HG03139 (cell line): ENCODE measurements around the gene R3HCC1L.

ENCODE experiments used
- ATAC-seq: cut with Tn5 transposase; IDR thresholded peaks from one replicate; pipeline ENCODE4 v1.9.1; 2021; ENCODE audit not compliant: unreplicated experiment

Gene R3HCC1L

GRCh38 chr10:98257198-98257597 lies 122.7 kb downstream of the R3HCC1L start:
- ATAC-seq = no peak

GRCh38 chr10:98257961-98258360 lies 123.5 kb downstream of the R3HCC1L start:
- no peak for ATAC-seq

GRCh38 chr10:98258683-98259454 lies 124.4 kb downstream of the R3HCC1L start:
- ATAC-seq = no peak

GRCh38 chr10:98259606-98260315 lies 125.3 kb downstream of the R3HCC1L start:
- no peak for ATAC-seq

GRCh38 chr10:98260350-98260749 lies 125.9 kb downstream of the R3HCC1L start:
- ATAC-seq = no peak

- no peak for ATAC-seq
Observed at GRCh38 chr10:98260752-98261151, 126.3 kb downstream of the R3HCC1L start.

GRCh38 chr10:98261436-98262277 lies 127.2 kb downstream of the R3HCC1L start:
- no peak for ATAC-seq

- ATAC-seq = no peak
Observed at GRCh38 chr10:98262571-98262970, 128.1 kb downstream of the R3HCC1L start.

GRCh38 chr10:98263088-98263487 lies 128.6 kb downstream of the R3HCC1L start:
- ATAC-seq = no peak

GRCh38 chr10:98264378-98265065 lies 130.1 kb downstream of the R3HCC1L start:
- no peak for ATAC-seq

GRCh38 chr10:98265403-98266378 lies 131.2 kb downstream of the R3HCC1L start:
- ATAC-seq = no peak

GRCh38 chr10:98266647-98267046 lies 132.2 kb downstream of the R3HCC1L start:
- no peak for ATAC-seq

- no peak for ATAC-seq
Observed at GRCh38 chr10:98267069-98267893, 132.8 kb downstream of the R3HCC1L start.

GRCh38 chr10:98267894-98268693 lies 133.6 kb downstream of the R3HCC1L start, which contains the start of gene LOXL4:
TSS of gene LOXL4 (minus strand) at chr10:98268194. CDS start at chr10:98263019, 5,175 bp downstream.
- no peak for ATAC-seq

GRCh38 chr10:98268694-98269431 lies 134.4 kb downstream of the R3HCC1L start:
- no peak for ATAC-seq

- no peak for ATAC-seq
Observed at GRCh38 chr10:98269435-98269912, 135.0 kb downstream of the R3HCC1L start.

GRCh38 chr10:98270073-98270740 lies 135.8 kb downstream of the R3HCC1L start:
- ATAC-seq = no peak
